Keratinocyte (primary cell): ENCODE measurements around the gene PRKN. TPM values are rescaled to one million over a fixed set of nuclear protein-coding genes. Genes with fewer than 3 reads are reported as not detected.

Experiments
- DNase-seq: peaks from one replicate; pipeline ENCODE4 v3.0.0-alpha.2; 2011; ENCODE audit warnings: low read depth, missing footprints, low spot score
- FAIRE-seq: peaks from 2 replicates; lab custom pipeline; 2011; peaks lifted over from hg19 to GRCh38; lab: Jason Lieb, UNC
- H2AFZ ChIP-seq: 2 replicates; pipeline ENCODE4 v1.6.0; 2012; ENCODE audit warnings: low read length, control low read depth, inconsistent platforms; ENCODE audit not compliant: control insufficient read depth
- H3K27ac ChIP-seq: 2 replicates; pipeline ENCODE4 v1.5.1; 2011; ENCODE audit warnings: low read length; ENCODE audit not compliant: control insufficient read depth, insufficient read depth
- H3K27me3 ChIP-seq: 3 replicates; pipeline ENCODE4 v1.6.0; 2011; ENCODE audit warnings: low read length; ENCODE audit not compliant: control insufficient read depth, insufficient read depth; ENCODE audit errors: extremely low read depth
- H3K36me3 ChIP-seq, 2 experiments: 2 replicates in 1 of 2; 3 replicates in 1 of 2; pipeline ENCODE4 v1.5.1; 2011; ENCODE audit warnings: low read length in 2 of 2, mild to moderate bottlenecking in 1 of 2; ENCODE audit not compliant: control insufficient read depth in 2 of 2, insufficient read depth in 2 of 2; ENCODE audit errors: extremely low read depth in 1 of 2
- H3K4me1 ChIP-seq: 3 replicates; pipeline ENCODE4 v1.5.1; 2011; ENCODE audit warnings: low read length; ENCODE audit not compliant: control insufficient read depth, insufficient read depth; ENCODE audit errors: extremely low read depth
- H3K4me2 ChIP-seq: 3 replicates; pipeline ENCODE4 v1.6.0; 2011; ENCODE audit warnings: low read depth, low read length; ENCODE audit not compliant: control insufficient read depth, insufficient read depth; ENCODE audit errors: extremely low read depth
- H3K4me3 ChIP-seq, 3 experiments: fragments of 200-600 bp in 1 of 3; sonication (generic) in 1 of 3; 2 replicates in 2 of 3; 3 replicates in 1 of 3; pipeline ENCODE4 v1.5.1; 2011 to 2016; ENCODE audit warnings: low read length in 3 of 3, mild to moderate bottlenecking in 3 of 3, control low read depth in 2 of 3, inconsistent platforms in 1 of 3, low read depth in 1 of 3, mixed read lengths in 1 of 3, mixed run types in 1 of 3, moderate library complexity in 1 of 3; ENCODE audit not compliant: control insufficient read depth in 2 of 3, insufficient read depth in 2 of 3; ENCODE audit errors: extremely low read depth in 1 of 3
- H3K79me2 ChIP-seq: 2 replicates; pipeline ENCODE4 v1.6.0; 2012; ENCODE audit warnings: low read length; ENCODE audit not compliant: control insufficient read depth, insufficient read depth
- H3K9ac ChIP-seq: 3 replicates; pipeline ENCODE4 v1.6.0; 2011; ENCODE audit warnings: low read length; ENCODE audit not compliant: control insufficient read depth, insufficient read depth; ENCODE audit errors: extremely low read depth
- H3K9me1 ChIP-seq: 3 replicates; pipeline ENCODE4 v1.6.0; 2011; ENCODE audit warnings: low read length; ENCODE audit not compliant: control insufficient read depth, insufficient read depth; ENCODE audit errors: extremely low read depth
- H3K9me3 ChIP-seq: 2 replicates; pipeline ENCODE4 v1.5.1; 2012; ENCODE audit warnings: low read depth, low read length; ENCODE audit not compliant: control insufficient read depth
- H4K20me1 ChIP-seq: 3 replicates; pipeline ENCODE4 v1.6.0; 2011; ENCODE audit warnings: low read length; ENCODE audit not compliant: control insufficient read depth, insufficient read depth; ENCODE audit errors: extremely low read depth
- CTCF ChIP-seq, 3 experiments: IDR thresholded peaks in 1 of 3; conservative IDR thresholded peaks in 1 of 3; optimal IDR thresholded peaks in 1 of 3; 2 replicates in 2 of 3; 3 replicates in 1 of 3; pipeline versions ENCODE3 to v1.5.1; 2011; ENCODE audit warnings: low read length in 3 of 3, mild to moderate bottlenecking in 3 of 3, moderate library complexity in 2 of 3, control low read depth in 1 of 3, inconsistent platforms in 1 of 3; ENCODE audit not compliant: insufficient read depth in 2 of 3; ENCODE audit errors: extremely low read depth in 1 of 3
- EZH2 ChIP-seq: IDR thresholded peaks from one replicate; pipeline ENCODE4 v1.6.1; 2012; ENCODE audit warnings: inconsistent platforms, mild to moderate bottlenecking, low read length, moderate library complexity
- dilution Hi-C: fragments of 300-500 bp; cut with MboI; formaldehyde crosslinking; loops from one replicate; pipeline ENCODE4 v1.7.0; 2020; ENCODE audit warnings: low sequenced_read_pairs; ENCODE audit not compliant: extremely low pct_ligation_motif_present
- polyA plus RNA-seq, 5 experiments: library from polyadenylated mRNA; depleted of rRNA in 3 of 5; stranded (reverse) in 3 of 5; stranded (forward) in 1 of 5; unstranded in 1 of 5; fragments of >200 nt; gene quantifications; 1 replicate in 1 of 5; 2 replicates in 3 of 5; 3 replicates in 1 of 5; pipeline versions ENCODE4 v1.2.1 to v1.2.3, GENCODE V29; 2011 to 2012; ENCODE audit warnings: missing spikeins in 2 of 5, low read depth in 1 of 5, low replicate concordance in 1 of 5

The PRKN gene
- polyA plus RNA-seq, 1 donor (not counting 4 experiments of a cell fraction or from before 2014, with no cell fraction given) = 0.67 TPM

GRCh38 chr6:161383951-161384350 is 1343.6 kb downstream of the PRKN start:
- no peaks in the 10 kb centered on the region for H3K27me3 ChIP-seq
- no peak for FAIRE-seq
- H3K9me3 ChIP-seq = no peaks in the 10 kb centered on the region

DNA sequence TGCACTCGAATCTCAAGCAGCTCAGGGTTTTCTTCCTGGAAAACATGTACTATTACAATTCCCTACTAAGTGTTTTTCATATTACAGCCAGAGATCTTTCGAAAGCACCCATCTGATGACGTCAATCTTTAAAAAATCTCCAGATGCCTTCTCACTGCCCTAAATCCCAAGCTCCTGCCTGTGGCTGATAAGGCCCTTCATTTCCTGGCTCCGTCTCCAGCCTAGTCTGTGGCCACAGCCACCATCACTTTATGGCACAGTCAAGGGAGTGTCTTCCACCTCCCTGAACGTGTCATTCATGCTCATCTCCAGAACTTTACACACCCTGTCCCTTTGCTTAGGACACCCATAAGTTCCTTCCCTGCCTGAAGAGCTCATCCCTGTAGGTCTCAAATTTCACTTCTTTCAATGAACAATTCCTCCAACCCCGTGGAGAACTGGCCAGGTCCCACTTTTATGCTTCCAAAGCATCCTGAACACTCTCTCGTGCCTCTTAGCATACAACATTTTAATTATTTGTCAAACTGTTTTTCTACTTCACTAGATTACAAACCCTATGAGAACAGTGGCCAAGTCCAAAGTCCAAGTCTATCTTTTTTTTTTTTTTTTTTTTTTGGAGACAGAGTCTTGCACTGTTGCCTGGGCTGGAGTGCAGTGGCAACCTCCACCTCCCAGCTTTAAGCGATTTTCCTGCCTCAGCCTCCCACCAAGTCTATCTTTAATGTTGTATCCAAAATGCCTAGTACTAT is 1347.6 kb downstream of the PRKN start:
- H3K27me3 ChIP-seq = no peaks in the 10 kb centered on the region
- H2AFZ ChIP-seq = no peak overlapping the region
- H3K4me1 ChIP-seq = peaks cover 10% of the 10 kb centered on the region
- DNase-seq = no peak
- H3K27ac ChIP-seq = no peak overlapping the region
- no peaks in the 10 kb centered on the region for H3K36me3 ChIP-seq
- H3K79me2 ChIP-seq = no peaks in the 10 kb centered on the region
- no peak overlapping the region for H3K4me2 ChIP-seq
- H3K9me1 ChIP-seq = no peaks in the 10 kb centered on the region
- FAIRE-seq = no peak
- no peak for TF ChIP-seq CTCF (optimal IDR thresholded peaks at IDR 0.05 in 1 of 3, IDR thresholded peaks at IDR 0.05 in 1 of 3, conservative IDR thresholded peaks at IDR 0.05 in 1 of 3; ENCODE audit: extremely low read depth in 1 of 3, insufficient read depth in 2 of 3, low read length in 3 of 3)
- no peak for TF ChIP-seq EZH2
- dilution Hi-C loops = no loop called here
- no peaks in the 10 kb centered on the region for H3K9me3 ChIP-seq
- no peak overlapping the region for H3K4me3 ChIP-seq
- H3K9ac ChIP-seq = no peak overlapping the region
- no peaks in the 10 kb centered on the region for H4K20me1 ChIP-seq

More at GRCh38 chr6:161383951-161384350, 1343.6 kb downstream of the PRKN start:
- no peaks in the 10 kb centered on the region for H3K9me1 ChIP-seq
- dilution Hi-C loops = no loop called here
- H3K36me3 ChIP-seq = no peaks in the 10 kb centered on the region
- no peak overlapping the region for H3K4me2 ChIP-seq
- no peaks in the 10 kb centered on the region for H3K4me1 ChIP-seq
- H2AFZ ChIP-seq = no peak overlapping the region
- no peak overlapping the region for H3K9ac ChIP-seq
- DNase-seq = no peak
- no peaks in the 10 kb centered on the region for H3K79me2 ChIP-seq
- no peak overlapping the region for H3K27ac ChIP-seq
- no peaks in the 10 kb centered on the region for H4K20me1 ChIP-seq
- TF ChIP-seq EZH2 = no peak
- TF ChIP-seq CTCF (optimal IDR thresholded peaks at IDR 0.05 in 1 of 3, IDR thresholded peaks at IDR 0.05 in 1 of 3, conservative IDR thresholded peaks at IDR 0.05 in 1 of 3; ENCODE audit: extremely low read depth in 1 of 3, insufficient read depth in 2 of 3, low read length in 3 of 3) = no peak
- no peak overlapping the region for H3K4me3 ChIP-seq
